ENCODE measurements around the gene NDUFAF8. TPM values are rescaled to one million over a fixed set of nuclear protein-coding genes. Genes with fewer than 3 reads are reported as not detected.

Gene NDUFAF8
- polyA plus RNA-seq, 1 experiment = 181 TPM

DNA sequence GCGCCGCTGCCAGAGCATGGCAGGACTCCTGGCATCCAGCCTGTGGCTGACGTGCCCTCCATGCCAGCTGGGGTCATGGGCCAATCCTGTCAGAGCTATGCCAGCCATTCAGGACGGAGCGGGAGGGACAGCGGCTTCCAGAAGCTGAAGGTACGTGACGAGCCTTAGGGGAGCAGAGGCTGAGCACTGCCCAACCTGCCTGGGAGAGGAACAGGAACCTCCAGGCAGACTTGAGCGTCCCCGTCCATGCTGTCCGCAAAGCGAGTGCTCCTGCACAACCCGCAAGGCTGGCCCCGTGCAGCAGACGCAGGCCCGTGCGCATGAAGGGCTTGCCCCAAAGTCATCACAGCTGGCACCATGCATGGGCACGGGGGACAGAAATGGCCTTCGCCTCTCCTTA lies 21.5 kb downstream of the NDUFAF8 start:
- CTCF ChIA-PET = no interaction called here

DNA sequence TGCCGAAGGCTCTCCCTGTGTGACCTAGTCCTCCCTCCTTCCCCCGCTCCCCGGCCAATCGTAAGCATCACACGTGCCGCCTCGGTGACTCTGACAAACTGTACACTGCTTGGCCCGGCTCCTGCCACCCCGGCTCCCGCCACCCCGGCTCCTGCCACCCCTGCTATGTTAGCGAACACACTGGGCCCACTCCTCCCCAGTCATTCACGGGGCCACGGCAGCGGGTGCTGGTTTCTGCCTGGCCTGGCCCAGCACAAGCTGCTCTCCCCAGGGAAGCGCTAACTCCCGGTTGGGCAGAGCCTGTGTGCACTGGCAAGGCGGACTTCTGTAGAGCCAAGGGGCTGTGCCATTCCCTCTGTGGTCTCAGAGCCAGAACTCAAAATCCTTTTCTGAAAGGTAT lies 22.0 kb downstream of the NDUFAF8 start:
- ChIA-PET POLR2A (no interaction called here), CTCF (no interaction called here)
- Histone ChIP-seq H3K27me3 (ENCODE audit: control insufficient read depth, insufficient read depth, low read length) (no peaks in the 10 kb centered on the region), H3K27ac (ENCODE audit: low read depth, low read length) (no peak overlapping the region), H3K9me3 (ENCODE audit: control insufficient read depth, insufficient read depth, low read length) (no peaks in the 10 kb centered on the region), H3K4me3 (ENCODE audit: low read depth, low read length) (no peak overlapping the region)
- TF ChIP-seq, protein P1, sequence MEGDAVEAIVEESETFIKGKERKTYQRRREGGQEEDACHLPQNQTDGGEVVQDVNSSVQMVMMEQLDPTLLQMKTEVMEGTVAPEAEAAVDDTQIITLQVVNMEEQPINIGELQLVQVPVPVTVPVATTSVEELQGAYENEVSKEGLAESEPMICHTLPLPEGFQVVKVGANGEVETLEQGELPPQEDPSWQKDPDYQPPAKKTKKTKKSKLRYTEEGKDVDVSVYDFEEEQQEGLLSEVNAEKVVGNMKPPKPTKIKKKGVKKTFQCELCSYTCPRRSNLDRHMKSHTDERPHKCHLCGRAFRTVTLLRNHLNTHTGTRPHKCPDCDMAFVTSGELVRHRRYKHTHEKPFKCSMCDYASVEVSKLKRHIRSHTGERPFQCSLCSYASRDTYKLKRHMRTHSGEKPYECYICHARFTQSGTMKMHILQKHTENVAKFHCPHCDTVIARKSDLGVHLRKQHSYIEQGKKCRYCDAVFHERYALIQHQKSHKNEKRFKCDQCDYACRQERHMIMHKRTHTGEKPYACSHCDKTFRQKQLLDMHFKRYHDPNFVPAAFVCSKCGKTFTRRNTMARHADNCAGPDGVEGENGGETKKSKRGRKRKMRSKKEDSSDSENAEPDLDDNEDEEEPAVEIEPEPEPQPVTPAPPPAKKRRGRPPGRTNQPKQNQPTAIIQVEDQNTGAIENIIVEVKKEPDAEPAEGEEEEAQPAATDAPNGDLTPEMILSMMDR (IDR thresholded peaks at IDR 0.05; ENCODE audit: low read depth, low read length) = no peak
- no peak for DNase-seq (ENCODE audit: low read depth, low spot score)

More for the DNA sequence above, 21.5 kb downstream of the NDUFAF8 start:
- no peak overlapping the region for H3K4me3 ChIP-seq (ENCODE audit: low read depth, low read length)
- TF ChIP-seq, protein P1 (IDR thresholded peaks at IDR 0.05; ENCODE audit: low read depth, low read length) = no peak
- POLR2A ChIA-PET = no interaction called here
- no peaks in the 10 kb centered on the region for H3K27me3 ChIP-seq (ENCODE audit: control insufficient read depth, insufficient read depth, low read length)
- DNase-seq (ENCODE audit: low read depth, low spot score) = no peak
- H3K27ac ChIP-seq (ENCODE audit: low read depth, low read length) = no peak overlapping the region
- no peaks in the 10 kb centered on the region for H3K9me3 ChIP-seq (ENCODE audit: control insufficient read depth, insufficient read depth, low read length)

DNA sequence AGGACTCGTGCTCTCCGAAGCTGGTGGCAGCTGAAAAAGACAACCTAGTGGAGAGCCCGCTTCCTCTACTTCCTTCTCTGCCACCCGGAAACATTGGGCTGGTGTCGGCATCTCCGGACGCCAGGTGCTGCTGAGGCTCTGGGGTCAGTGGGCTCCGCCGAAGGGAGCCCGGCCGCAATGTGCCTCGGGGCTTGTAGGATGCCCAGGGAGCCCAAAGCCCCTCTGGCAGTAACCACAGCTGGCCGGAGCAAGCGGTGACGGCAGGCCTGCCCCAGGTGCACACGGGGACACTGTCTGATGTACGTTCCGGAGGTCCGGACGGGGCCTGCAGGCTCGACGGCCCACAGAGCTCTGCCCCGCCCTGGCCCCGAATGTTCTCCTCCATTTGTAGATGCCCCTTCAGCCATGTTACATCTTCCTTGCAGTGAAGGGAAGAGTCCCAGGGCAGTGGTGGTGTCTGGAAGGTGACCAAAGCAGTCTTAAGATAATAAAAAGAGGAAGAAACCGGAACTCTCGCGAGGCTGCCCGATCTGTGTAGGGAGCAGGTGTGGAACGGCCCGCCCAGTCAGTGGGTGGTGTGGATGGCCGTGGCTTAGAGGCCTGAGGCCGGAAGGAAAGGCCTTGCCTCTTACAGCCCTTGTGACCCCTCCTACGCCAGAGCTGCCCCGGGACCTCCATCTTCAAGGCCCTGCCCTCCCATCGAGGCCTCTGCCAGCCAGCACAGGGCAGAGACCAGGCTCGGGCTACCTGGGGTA lies 22.6 kb downstream of the NDUFAF8 start:
- H3K4me3 ChIP-seq (ENCODE audit: low read depth, low read length) = no peak overlapping the region
- no peak overlapping the region for H3K27ac ChIP-seq (ENCODE audit: low read depth, low read length)
- ChIA-PET POLR2A (no interaction called here), CTCF (no interaction called here)
- H3K27me3 ChIP-seq (ENCODE audit: control insufficient read depth, insufficient read depth, low read length) = no peaks in the 10 kb centered on the region
- no peak for DNase-seq (ENCODE audit: low read depth, low spot score)
- TF ChIP-seq, protein P1 (IDR thresholded peaks at IDR 0.05; ENCODE audit: low read depth, low read length) = no peak
- no peaks in the 10 kb centered on the region for H3K9me3 ChIP-seq (ENCODE audit: control insufficient read depth, insufficient read depth, low read length)

DNA sequence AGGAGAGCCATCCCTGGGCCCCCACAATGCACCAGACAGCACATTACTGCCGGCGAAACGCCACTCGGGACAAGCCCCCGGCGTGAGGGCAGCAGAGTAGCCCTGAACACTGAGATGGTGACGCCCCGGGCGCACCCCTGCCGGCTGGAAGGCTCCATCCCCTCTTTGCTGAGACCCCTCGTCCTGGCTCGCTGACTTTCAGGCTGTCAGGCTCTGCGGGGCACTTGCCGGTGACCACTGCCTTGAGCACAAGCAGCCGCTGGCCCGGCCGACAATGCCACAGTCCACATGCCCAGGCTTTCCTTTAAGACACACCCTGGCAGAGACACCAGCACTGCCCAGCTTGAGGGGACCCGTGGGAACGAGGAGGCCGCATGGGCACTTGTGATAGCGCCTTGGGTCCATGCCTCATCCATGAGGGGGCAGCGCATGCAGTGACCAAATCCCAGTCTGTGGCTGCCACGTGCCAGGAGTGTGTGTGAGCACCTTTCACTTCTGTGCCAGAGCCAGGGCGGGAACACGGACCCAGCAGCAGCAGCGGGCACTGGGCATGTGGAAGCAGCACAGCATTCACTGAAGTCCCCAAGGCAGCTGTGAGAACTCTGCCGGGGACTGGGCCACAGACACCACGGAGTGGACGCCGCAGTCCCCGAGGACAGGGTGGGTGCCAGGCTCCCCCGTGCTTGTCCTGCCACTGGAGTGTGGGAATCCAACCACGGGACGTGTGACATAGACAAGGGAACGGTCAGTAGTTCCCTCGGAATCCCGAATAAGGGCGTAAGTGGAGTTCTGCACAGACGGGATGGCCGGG lies 24.5 kb downstream of the NDUFAF8 start:
- no peak overlapping the region for H3K27ac ChIP-seq (ENCODE audit: low read depth, low read length)
- POLR2A ChIA-PET = no interaction called here
- CTCF ChIA-PET = no interaction called here

More for the DNA sequence above, 24.5 kb downstream of the NDUFAF8 start:
- no peak overlapping the region for H3K4me3 ChIP-seq (ENCODE audit: low read depth, low read length)
- H3K27me3 ChIP-seq (ENCODE audit: control insufficient read depth, insufficient read depth, low read length) = no peaks in the 10 kb centered on the region
- H3K9me3 ChIP-seq (ENCODE audit: control insufficient read depth, insufficient read depth, low read length) = no peaks in the 10 kb centered on the region
- TF ChIP-seq, protein P1 (IDR thresholded peaks at IDR 0.05; ENCODE audit: low read depth, low read length) = no peak
- DNase-seq (ENCODE audit: low read depth, low spot score) = no peak
